GM12892 (cell line): ENCODE measurements around the gene RREB1.

ENCODE experiments used
- POLR2AphosphoS5 ChIP-seq: IDR thresholded peaks from 2 replicates; pipeline ENCODE4 v1.6.1; 2011; ENCODE audit warnings: low read depth, low read length, control low read depth
- TAF1 ChIP-seq: IDR thresholded peaks from 2 replicates; pipeline ENCODE4 v1.6.1; 2011; ENCODE audit warnings: low read depth, mild to moderate bottlenecking, control low read depth, low read length, borderline replicate concordance

DNA sequence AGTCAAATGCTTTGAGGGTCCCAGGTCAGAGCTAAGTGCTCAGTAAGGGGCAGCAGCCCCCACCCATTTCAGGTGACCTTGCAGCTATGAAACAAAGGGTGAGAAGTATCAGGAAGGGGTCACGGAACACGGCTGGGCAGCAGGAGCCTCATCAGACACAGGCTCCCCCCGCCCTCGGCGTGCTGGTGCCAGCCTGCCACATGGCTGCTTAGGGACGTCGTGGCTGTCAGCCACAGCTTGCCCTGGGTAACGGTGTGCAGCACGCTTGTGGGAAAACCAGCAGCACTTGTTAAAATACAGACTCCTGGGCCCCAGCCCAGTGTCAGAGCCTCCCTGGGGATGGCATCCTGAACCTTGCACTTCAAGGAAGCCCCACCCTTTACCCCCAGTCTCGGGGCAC lies 165.9 kb downstream of the RREB1 start:
- TF ChIP-seq POLR2AphosphoS5 = no peak
- TF ChIP-seq TAF1 = no peak
